Hair follicular keratinocyte (primary cell): ENCODE data around the gene ITGAD. TPM values are rescaled to one million over a fixed set of nuclear protein-coding genes. Genes with fewer than 3 reads are reported as not detected.

Experiments
- total RNA-seq: library from RNA; depleted of rRNA; stranded (reverse); fragments of >200 nt; gene quantifications from 2 replicates; pipeline ENCODE4 v1.2.3, GENCODE V29; 2015

The ITGAD gene
- not detected in 2 replicates for total RNA-seq

GRCh38 chr16:31393056-31393455, at the start of gene ITGAD:
ITGAD (plus strand) TSS chr16:31393335; CDS start chr16:31393361, 26 bp downstream.

DNA sequence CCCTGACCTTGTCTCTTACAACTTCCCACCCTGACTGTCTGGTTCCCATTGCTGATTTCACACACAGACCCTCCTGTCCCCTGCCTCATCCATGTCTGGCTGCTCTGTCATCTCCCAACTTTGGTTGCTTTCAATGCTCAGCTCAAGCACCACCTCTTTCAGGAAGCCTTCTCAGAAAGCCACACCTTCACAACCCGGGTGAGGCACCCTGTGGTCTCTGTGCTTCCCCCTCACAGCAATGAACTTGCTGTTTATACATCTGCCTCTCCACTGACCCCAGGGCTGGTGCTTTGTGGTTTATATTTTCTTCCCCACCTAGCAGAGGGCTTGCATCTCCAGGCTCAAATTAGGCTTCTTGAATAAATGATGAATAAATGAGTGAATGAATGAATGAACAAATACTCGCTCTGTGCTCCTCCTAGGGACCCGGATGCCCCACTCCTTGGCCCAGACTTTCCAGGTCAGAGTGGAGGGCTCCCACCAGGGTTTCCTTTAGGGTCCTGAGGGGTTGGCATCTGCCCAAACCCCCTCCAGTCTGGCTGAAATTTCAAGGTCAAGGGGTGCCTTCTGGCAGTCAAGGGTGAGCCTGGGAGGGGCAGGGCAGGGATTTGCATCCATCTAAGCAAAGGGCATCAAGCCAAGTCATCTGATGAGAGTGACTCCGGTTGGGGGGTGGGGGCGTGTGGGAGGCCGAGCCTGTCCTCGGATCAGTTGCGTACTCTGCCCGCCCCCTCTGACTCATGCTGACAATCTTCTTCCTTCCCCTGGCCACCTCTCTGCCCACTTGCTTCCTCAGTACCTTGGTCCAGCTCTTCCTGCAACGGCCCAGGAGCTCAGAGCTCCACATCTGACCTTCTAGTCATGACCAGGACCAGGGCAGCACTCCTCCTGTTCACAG, 38.5 kb upstream of the ITGAD start, which contains the start of gene ITGAX:
TSS of gene ITGAX (plus strand) at position 783 of the 898 bp plus-strand sequence. CDS start at position 862, 79 bp downstream.

DNA sequence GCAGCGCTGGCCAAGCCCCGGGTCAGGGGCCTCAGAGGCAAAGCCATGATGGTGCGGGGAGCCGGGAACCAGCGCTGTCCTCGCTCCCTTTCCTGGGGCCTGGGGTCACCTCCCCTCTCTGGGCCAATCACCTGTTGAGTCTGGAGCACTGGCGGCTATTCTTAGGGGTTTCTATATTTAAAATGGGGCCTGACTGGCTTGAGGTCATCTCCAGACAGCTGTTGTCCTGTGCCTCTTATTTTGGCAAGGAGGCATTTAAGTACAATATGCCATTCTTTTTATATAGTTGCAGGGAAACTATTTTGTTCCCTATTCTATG, 35.1 kb downstream of the ITGAD start, which contains the start of gene COX6A2:
TSS of gene COX6A2 (minus strand) at position 82 of the 319 bp plus-strand sequence. CDS start at position 47, 35 bp downstream.

DNA sequence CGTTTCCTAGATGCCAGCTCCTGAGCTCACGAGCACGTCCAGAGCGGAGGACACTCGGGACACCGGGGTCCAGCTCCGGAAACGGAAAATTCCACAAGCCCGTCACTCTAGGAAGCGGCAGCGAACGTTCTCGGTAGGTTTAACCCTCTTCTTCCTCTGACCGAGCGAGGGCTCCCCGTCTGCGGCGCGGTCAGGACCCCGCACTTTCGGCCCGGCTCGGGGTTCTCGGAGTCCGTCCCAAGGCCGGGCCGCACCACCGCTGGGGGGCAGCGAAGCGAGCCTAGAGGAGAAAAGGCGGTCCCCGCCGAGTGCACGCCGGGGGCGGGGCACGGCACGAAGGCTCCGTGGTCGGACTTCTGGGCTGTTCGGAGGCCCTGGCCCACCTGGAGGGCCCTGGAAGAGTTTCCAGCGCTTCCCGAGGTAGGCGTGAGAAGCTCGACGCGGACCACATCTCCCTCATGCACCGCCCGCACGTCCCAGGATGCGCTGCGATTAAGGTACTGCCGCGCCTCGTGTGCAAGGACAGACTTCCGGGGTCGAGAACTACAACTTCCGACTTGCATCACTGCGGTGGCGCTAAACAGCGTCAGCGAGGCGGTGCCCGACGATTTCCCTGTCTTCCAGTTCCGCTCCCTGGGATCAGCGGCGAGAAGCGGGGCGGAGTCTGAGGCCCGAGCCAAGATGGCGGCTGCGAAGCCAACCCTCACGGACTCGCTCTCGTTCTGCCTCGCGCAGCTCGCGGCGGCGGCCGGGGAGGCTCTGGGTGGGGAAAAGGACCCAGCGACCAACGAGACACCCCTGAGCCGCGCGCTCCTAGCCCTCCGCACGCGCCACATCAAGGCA, 65.9 kb downstream of the ITGAD start, which contains the start of gene ARMC5:
TSS of gene ARMC5 (plus strand) at position 658 of the 843 bp plus-strand sequence. CDS start at position 682, 24 bp downstream.

DNA sequence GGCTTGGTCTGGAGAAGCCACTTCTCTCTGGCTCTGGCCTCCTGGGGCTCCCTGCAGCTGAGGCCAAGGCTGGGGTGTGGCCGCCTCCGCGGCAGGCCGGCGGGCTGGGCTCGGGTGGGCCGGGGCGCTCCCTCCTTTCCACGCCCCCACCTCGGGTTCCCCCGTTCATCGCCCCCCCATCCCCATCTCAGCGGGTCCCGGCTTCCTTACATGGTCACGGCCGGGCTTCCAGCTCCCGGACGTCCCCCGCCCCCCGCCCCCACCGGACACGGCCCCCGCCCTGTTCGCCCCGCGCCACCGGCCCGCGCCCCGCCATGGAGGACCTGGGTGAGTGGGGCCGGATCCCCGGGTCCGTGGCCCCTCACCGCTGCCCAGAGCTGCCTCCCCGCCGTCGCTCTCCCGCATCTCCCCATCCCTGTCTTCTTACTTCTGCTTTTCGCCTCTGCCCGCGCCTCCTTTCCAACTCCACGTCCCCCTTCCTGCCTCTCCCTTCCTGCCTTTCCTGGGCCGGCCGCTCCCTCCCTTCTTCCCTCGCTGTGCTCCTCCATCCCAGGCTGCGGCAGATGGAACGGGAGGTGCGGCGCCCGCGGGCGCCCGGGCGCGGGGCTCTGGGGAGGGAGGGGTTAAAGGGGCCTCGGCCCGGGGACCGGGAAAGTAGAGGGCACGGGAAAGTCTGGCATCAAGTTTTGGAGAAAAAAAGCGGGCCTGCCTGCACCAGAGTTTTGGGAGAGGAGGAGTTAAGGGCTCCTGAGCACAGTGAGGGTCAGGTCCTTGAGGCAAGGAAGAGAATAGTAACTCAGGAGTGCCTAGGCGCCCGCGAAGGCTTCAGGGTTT, 79.0 kb downstream of the ITGAD start, which contains the start of gene TGFB1I1:
TSS of gene TGFB1I1 (plus strand) at position 278 of the 834 bp plus-strand sequence. CDS start at position 315, 37 bp downstream.

Other genes starting within 250 kb of the ITGAD start
- gene PRSS36, start 243.3 kb upstream of the ITGAD start, total RNA-seq, result 0.16 and 0.19 TPM in 2 replicates
- 26.5 and 51.1 TPM in 2 replicates for gene FUS, start 213.2 kb upstream of the ITGAD start, total RNA-seq
- gene PYCARD, start 190.6 kb upstream of the ITGAD start, total RNA-seq, result 102 and 138 TPM in 2 replicates
- not detected in 2 replicates for gene TRIM72, start 179.2 kb upstream of the ITGAD start, total RNA-seq
- gene PYDC1, start 176.2 kb upstream of the ITGAD start, total RNA-seq, result not detected in 2 replicates
- gene ITGAM, start 133.4 kb upstream of the ITGAD start, total RNA-seq, result not detected in 2 replicates
- not detected in 2 replicates for gene ITGAX, start 38.2 kb upstream of the ITGAD start, total RNA-seq
- not detected in 2 replicates for gene COX6A2, start 35.0 kb downstream of the ITGAD start, total RNA-seq
- 0.08 TPM in 2 replicates for gene ZNF843, start 49.5 kb downstream of the ITGAD start, total RNA-seq
- 6.4 and 8.2 TPM in 2 replicates for gene ARMC5, start 66.2 kb downstream of the ITGAD start, total RNA-seq
- 20.4 and 31.9 TPM in 2 replicates for gene TGFB1I1, start 78.8 kb downstream of the ITGAD start, total RNA-seq
- gene SLC5A2, start 89.8 kb downstream of the ITGAD start, total RNA-seq, result not detected in 2 replicates
- gene RUSF1, start 115.1 kb downstream of the ITGAD start, total RNA-seq, result 39.0 and 48.1 TPM in 2 replicates
- not detected in 2 replicates for gene AHSP, start 134.6 kb downstream of the ITGAD start, total RNA-seq